ENCODE measurements around the gene DISP2. TPM values are rescaled to one million over a fixed set of nuclear protein-coding genes. Genes with fewer than 3 reads are reported as not detected.

Gene DISP2
- total and polyA plus RNA-seq, 2 experiments from 2014 or later: 0.05 to 0.15 TPM

GRCh38 chr15:40389824-40390595, 32.0 kb downstream of the DISP2 start:
- no peak overlapping the region for H3K4me3 ChIP-seq
- H3K4me1 ChIP-seq (ENCODE audit: low read depth): no peaks in the 10 kb centered on the region
- no peak overlapping the region for H3K27ac ChIP-seq
- TF ChIP-seq CTCF (IDR thresholded peaks at IDR 0.05; ENCODE audit: low read depth, low read length): no peak
- H3K36me3 ChIP-seq: peaks cover 49% of the 10 kb centered on the region
- DNase-seq (ENCODE audit: low read depth in 1 of 2, low spot score in 1 of 2): no peak
- no peaks in the 10 kb centered on the region for H3K27me3 ChIP-seq
- no peaks in the 10 kb centered on the region for H3K9me3 ChIP-seq (ENCODE audit: low read depth)

GRCh38 chr15:40392986-40393948, 35.2 kb downstream of the DISP2 start:
- no peaks in the 10 kb centered on the region for H3K27me3 ChIP-seq
- no peak for DNase-seq (ENCODE audit: low read depth in 1 of 2, low spot score in 1 of 2)
- no peaks in the 10 kb centered on the region for H3K4me1 ChIP-seq (ENCODE audit: low read depth)
- no peak for TF ChIP-seq CTCF (IDR thresholded peaks at IDR 0.05; ENCODE audit: low read depth, low read length)
- peaks cover 35% of the 10 kb centered on the region for H3K36me3 ChIP-seq
- no peak overlapping the region for H3K27ac ChIP-seq
- no peaks in the 10 kb centered on the region for H3K9me3 ChIP-seq (ENCODE audit: low read depth)
- no peak overlapping the region for H3K4me3 ChIP-seq

- Histone ChIP-seq H3K4me3 (no peak overlapping the region), H3K27me3 (no peaks in the 10 kb centered on the region), H3K36me3 (peaks cover 4% of the 10 kb centered on the region), H3K9me3 (ENCODE audit: low read depth) (no peaks in the 10 kb centered on the region), H3K4me1 (ENCODE audit: low read depth) (no peaks in the 10 kb centered on the region), H3K27ac (no peak overlapping the region)
- no peak for TF ChIP-seq CTCF (IDR thresholded peaks at IDR 0.05; ENCODE audit: low read depth, low read length)
- DNase-seq (ENCODE audit: low read depth in 1 of 2, low spot score in 1 of 2): no peak
These were observed 39.8 kb downstream of the DISP2 start for GRCh38 chr15:40397688-40398412.

GRCh38 chr15:40398413-40398873, 40.4 kb downstream of the DISP2 start:
- no peak overlapping the region for H3K4me3 ChIP-seq
- H3K36me3 ChIP-seq: no peaks in the 10 kb centered on the region
- H3K9me3 ChIP-seq (ENCODE audit: low read depth): no peaks in the 10 kb centered on the region
- H3K4me1 ChIP-seq (ENCODE audit: low read depth): no peaks in the 10 kb centered on the region
- H3K27me3 ChIP-seq: no peaks in the 10 kb centered on the region
- TF ChIP-seq CTCF (IDR thresholded peaks at IDR 0.05; ENCODE audit: low read depth, low read length): no peak
- H3K27ac ChIP-seq: no peak overlapping the region
- DNase-seq (ENCODE audit: low read depth in 1 of 2, low spot score in 1 of 2): no peak

- Histone ChIP-seq H3K36me3 (no peaks in the 10 kb centered on the region), H3K9me3 (ENCODE audit: low read depth) (no peaks in the 10 kb centered on the region), H3K4me1 (ENCODE audit: low read depth) (no peaks in the 10 kb centered on the region), H3K27me3 (no peaks in the 10 kb centered on the region), H3K4me3 (no peak overlapping the region), H3K27ac (no peak overlapping the region)
- no peak for DNase-seq (ENCODE audit: low read depth in 1 of 2, low spot score in 1 of 2)
- TF ChIP-seq CTCF (IDR thresholded peaks at IDR 0.05; ENCODE audit: low read depth, low read length): no peak
These were observed 41.4 kb downstream of the DISP2 start for GRCh38 chr15:40399370-40399769.
